Neutrophil (primary cell): ENCODE data around the gene PEX16.
"Not testable (repeated sequence)": the region's sequence is repeated elsewhere in the genome, so short reads cannot be mapped to it uniquely, and the experiment has no call there.

ENCODE experiments used
- H3K27ac ChIP-seq: fragments of 200-600 bp; sonication (generic); 2 replicates; pipeline ENCODE4 v1.5.1; 2016; ENCODE audit warnings: mild to moderate bottlenecking, moderate library complexity
- H3K27me3 ChIP-seq: fragments of 200-600 bp; sonication (generic); 2 replicates; pipeline ENCODE4 v1.6.0; 2016; ENCODE audit warnings: mild to moderate bottlenecking
- H3K36me3 ChIP-seq: fragments of 200-600 bp; sonication (generic); 2 replicates; pipeline ENCODE4 v1.5.1; 2017
- H3K4me1 ChIP-seq, 2 experiments: fragments of 200-600 bp in 1 of 2; sonication (generic) in 1 of 2; 1 replicate in 1 of 2; 2 replicates in 1 of 2; pipeline versions ENCODE4 v1.5.1 to v1.6.1; 2013 to 2016; ENCODE audit warnings: low read depth in 1 of 2, low read length in 1 of 2, mild to moderate bottlenecking in 1 of 2, moderate library complexity in 1 of 2; ENCODE audit not compliant: control insufficient read depth in 1 of 2, insufficient read depth in 1 of 2
- H3K4me3 ChIP-seq, 2 experiments: fragments of 200-600 bp in 1 of 2; sonication (generic) in 1 of 2; 1 replicate in 1 of 2; 2 replicates in 1 of 2; pipeline ENCODE4 v1.5.1; 2013 to 2016; ENCODE audit warnings: low read depth in 1 of 2, low read length in 1 of 2, mild to moderate bottlenecking in 1 of 2, moderate library complexity in 1 of 2
- H3K9me3 ChIP-seq: fragments of 200-600 bp; sonication (generic); 2 replicates; pipeline ENCODE4 v1.5.1; 2016
- TF ChIP-seq, protein P1 (sequence below): fragments of 200-600 bp; sonication (generic); IDR thresholded peaks from 2 replicates; pipeline ENCODE4 v1.5.1; 2016; ENCODE audit warnings: antibody characterized with exemption

The PEX16 gene

DNA sequence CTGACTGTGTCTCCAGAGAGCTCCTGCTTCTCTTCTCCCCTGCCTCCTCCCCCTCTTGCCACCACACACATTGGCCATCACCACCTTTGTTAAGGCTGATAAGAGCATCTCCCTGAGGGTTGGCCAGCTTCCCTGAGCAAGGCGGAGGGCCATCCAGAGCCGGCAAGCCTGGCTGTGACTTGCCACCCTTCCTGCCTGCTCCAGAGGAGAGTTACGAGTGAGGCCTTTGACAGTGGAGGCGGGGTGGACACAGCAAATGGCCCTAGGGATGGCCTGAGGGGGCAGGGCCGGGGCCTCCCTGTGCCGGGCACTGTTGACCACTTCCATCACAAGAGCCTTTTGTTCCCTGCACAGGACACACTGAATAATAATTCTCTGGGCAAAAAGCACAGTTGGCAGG lies 16.1 kb downstream of the PEX16 start:
- Histone ChIP-seq H3K27ac (no peak overlapping the region), H3K36me3 (no peaks in the 10 kb centered on the region), H3K9me3 (no peaks in the 10 kb centered on the region), H3K4me3 (no peak overlapping the region), H3K27me3 (peaks cover 82% of the 10 kb centered on the region), H3K4me1 (peaks cover 0 to 8% of the 10 kb centered on the region in 2 experiments)
- TF ChIP-seq, protein P1, sequence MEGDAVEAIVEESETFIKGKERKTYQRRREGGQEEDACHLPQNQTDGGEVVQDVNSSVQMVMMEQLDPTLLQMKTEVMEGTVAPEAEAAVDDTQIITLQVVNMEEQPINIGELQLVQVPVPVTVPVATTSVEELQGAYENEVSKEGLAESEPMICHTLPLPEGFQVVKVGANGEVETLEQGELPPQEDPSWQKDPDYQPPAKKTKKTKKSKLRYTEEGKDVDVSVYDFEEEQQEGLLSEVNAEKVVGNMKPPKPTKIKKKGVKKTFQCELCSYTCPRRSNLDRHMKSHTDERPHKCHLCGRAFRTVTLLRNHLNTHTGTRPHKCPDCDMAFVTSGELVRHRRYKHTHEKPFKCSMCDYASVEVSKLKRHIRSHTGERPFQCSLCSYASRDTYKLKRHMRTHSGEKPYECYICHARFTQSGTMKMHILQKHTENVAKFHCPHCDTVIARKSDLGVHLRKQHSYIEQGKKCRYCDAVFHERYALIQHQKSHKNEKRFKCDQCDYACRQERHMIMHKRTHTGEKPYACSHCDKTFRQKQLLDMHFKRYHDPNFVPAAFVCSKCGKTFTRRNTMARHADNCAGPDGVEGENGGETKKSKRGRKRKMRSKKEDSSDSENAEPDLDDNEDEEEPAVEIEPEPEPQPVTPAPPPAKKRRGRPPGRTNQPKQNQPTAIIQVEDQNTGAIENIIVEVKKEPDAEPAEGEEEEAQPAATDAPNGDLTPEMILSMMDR: no peak

DNA sequence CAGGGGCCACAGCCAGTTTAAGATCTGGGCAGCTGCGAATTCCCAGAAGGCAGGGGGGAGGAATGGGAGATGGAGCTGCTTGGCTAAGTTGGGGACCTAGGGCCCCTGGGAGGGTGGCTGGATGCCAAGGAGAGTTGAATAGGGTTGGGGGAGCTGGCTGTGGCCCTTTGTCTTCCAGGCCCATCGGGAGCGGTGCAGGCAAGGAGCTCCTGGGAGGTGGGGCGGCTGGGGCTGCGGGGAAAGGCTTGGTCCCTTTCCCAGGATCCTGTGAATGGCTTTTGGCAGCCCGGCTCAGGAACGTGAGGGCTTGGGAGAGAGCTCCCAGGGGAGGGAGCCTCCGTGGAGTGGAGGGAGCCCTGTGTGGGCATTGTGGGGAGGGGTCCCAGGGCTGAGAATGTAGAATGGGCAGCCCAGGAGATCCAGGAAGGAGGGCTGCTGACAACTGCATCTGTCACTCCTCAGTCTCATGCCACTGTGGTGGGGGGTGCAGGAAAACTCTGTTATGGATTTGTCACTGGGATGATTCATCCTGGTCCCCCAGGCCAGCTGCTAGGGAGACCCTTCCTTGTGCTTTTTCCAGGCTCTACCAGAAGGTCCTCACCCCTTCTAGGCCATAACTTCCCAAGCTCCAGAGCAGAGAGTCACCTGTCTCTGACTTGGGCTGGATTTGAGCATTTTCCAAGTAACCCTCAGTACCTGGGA lies 16.6 kb downstream of the PEX16 start:
- TF ChIP-seq, protein P1: no peak
- H3K36me3 ChIP-seq: no peaks in the 10 kb centered on the region
- H3K9me3 ChIP-seq: no peaks in the 10 kb centered on the region
- H3K27me3 ChIP-seq: peaks cover 82% of the 10 kb centered on the region
- peaks cover 0 to 8% of the 10 kb centered on the region in 2 experiments for H3K4me1 ChIP-seq
- no peak overlapping the region for H3K27ac ChIP-seq
- H3K4me3 ChIP-seq: no peak overlapping the region

DNA sequence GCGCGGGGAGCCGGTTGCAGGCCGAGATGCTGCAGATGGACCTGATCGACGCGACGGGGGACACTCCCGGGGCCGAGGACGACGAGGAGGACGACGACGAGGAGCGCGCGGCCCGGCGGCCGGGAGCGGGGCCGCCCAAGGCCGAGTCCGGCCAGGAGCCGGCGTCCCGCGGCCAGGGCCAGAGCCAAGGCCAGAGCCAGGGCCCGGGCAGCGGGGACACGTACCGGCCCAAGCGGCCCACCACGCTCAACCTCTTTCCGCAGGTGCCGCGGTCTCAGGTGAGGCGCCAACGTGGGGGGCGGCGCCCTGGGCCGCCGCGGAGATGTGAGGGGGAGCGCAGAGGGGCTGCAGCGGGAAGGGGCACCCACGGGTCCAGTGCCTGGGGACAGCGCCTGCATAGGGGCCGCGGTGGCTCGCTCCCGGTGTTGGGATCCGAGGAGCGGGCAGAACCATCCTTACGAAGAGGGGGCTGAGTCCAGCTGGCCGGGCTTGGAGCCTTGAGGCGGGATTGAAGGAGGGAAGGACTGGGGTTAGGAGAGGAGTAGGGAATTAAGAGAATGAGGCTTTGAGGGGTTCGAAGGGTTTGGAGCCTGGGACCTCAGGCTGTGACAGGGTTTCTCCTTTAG lies 17.4 kb downstream of the PEX16 start:
- H3K27ac ChIP-seq, H3K4me3 ChIP-seq, H3K9me3 ChIP-seq, H3K4me1 ChIP-seq, H3K36me3 ChIP-seq: not testable (repeated sequence)
- peaks cover 80% of the 10 kb centered on the region for H3K27me3 ChIP-seq

DNA sequence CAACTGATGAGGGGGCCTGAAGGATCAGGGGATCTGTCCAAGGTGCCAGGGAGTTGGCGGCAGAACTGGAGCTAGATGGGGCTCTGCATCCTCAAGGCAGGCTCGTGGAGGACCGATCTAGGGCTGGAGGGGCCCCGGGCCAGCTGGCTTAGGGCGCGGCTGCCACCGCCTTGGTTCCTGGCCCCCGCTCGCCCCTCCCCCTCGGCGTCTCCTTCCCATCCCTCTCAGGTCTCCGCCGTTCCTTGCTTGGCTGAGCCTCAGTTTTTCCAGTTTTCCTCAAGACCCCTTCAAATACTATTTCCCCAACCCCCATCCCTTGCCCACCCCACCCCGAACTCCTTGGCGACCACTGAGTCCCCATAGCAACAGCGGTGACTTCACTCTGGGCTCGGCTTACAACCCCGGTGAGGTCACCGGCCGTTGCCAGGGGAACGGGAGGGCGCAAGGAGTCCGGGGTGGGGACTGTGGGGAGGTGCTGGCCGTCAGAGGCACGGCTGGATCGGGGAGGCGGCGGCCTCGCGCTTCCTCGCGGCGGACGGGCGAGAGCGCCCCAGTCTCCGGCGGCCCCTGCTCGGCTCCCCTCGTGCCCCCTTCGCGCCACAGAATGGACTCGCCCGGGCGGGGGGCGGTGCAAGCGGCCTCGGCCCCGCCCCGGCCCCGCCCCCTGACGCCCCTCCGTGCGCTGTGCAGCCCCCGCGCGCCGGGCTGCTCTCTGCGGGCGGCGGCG lies 18.1 kb downstream of the PEX16 start:
- Histone ChIP-seq H3K27me3 (peaks cover 84% of the 10 kb centered on the region), H3K27ac (no peak overlapping the region), H3K4me3 (peak overlapping the region in 1 of 2 experiments; percentile 48)

DNA sequence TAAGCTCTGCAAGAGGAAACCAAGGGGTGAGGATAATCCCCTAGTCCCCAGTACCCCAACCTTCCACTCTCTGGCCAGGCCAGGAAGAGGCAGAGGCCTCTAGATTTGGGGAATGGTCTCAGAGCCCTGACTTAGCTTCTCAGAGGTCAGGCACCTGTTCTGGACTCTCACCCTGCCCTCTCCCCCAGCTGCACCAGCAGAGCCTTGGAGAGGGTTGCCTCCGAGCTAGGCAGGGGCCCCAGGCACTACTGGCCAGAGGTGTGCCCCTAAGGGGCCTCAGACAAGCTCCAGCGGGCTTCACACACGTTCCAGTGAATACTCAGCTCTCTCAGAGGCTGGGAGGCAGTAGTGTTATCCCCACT lies 18.6 kb downstream of the PEX16 start:
- Histone ChIP-seq H3K36me3 (no peaks in the 10 kb centered on the region), H3K4me1 (peaks cover 0 to 8% of the 10 kb centered on the region in 2 experiments), H3K9me3 (no peaks in the 10 kb centered on the region), H3K27ac (no peak overlapping the region), H3K27me3 (peaks cover 87% of the 10 kb centered on the region), H3K4me3 (no peak overlapping the region)
- TF ChIP-seq, protein P1: no peak

More for the DNA sequence above, 18.1 kb downstream of the PEX16 start:
- H3K9me3 ChIP-seq: no peaks in the 10 kb centered on the region
- TF ChIP-seq, protein P1: no peak
- H3K4me1 ChIP-seq: peaks cover 0 to 8% of the 10 kb centered on the region in 2 experiments
- H3K36me3 ChIP-seq: no peaks in the 10 kb centered on the region

DNA sequence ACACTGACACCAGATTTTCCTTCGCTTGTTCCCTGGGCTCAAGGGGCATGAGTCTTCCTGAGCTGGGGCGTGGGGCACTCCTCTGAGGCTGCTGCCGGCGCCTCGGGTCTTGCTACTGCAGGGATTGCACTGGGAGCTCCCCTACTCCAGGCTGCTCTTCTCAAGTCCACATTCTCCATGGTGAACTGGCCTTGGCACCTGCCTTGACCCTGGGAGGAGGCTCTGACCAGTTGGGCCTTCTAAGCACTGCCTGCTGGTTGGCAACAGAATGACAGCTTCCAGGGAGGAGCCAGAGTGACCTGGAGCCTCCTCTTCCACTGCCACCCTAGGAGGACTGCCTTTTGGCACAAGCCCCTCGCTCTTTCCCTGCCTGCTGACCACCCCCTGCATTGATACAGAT lies 20.1 kb downstream of the PEX16 start:
- Histone ChIP-seq H3K27ac (no peak overlapping the region), H3K36me3 (no peaks in the 10 kb centered on the region), H3K4me3 (no peak overlapping the region), H3K4me1 (peaks cover 0 to 8% of the 10 kb centered on the region in 2 experiments), H3K9me3 (no peaks in the 10 kb centered on the region), H3K27me3 (peaks cover 99% of the 10 kb centered on the region)
- TF ChIP-seq, protein P1: no peak
